ENCODE measurements around the gene PCNA.
"Not testable (repeated sequence)": the region's sequence is repeated elsewhere in the genome, so short reads cannot be mapped to it uniquely, and the experiment has no call there.

The PCNA gene

DNA sequence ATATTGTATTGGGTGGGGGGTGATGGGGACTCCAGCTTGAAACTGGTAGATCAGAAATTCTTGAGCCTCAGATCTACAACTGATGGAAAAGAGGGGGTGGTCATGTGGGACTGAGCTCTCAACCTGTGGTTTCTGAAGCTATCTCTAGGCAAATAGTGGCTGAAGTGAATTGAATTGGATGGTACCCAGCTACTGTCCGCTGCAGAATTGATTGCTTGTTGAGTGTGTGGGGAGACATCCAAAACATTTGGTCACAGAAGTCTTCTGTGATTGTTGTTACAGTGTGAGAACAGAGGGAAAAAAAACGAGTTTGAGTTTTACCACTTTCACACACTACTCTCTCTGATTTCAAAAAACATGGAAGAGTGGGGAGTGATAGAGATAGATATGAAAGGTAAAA is 21.9 kb upstream of the PCNA start:
- DNase-seq = no peak

DNA sequence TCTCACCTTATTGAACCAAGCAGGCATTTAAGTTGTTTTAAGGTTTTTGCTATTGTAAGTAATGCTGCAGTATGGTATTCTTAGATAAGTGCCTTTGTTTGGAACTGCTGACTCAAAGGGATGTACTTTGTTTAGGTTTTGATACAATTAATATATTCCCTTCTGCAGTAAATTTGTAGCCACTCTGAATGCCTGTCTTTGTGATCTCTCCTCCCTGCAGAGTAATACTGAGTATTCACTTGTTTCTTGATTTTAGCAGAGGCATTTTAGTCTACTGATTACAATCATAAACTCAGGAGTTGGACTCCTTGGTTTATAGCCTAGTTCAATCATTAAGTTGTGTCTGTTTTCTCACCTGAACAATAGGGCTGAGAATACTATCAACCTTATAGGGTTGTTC is 20.4 kb upstream of the PCNA start:
- no peak for DNase-seq

DNA sequence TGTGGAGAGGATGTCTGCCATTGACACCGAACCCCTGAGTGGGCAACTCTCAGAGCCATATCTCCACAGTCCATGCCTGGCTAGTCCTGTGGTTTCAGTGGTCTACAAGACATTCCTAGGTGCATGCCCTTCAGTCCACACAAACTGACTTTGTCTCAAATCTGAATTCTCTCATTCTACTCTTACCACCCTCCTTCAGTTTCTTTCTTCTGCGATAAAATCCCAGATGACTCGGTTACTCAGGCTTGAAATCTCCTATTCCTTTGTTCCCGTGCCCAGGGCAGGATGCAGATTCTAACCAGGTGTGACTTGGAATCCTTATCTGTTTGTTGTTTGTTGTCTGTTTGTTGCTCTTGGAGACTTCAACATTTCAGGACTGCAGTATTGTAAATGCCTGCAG is 16.3 kb upstream of the PCNA start:
- DNase-seq = no peak

DNA sequence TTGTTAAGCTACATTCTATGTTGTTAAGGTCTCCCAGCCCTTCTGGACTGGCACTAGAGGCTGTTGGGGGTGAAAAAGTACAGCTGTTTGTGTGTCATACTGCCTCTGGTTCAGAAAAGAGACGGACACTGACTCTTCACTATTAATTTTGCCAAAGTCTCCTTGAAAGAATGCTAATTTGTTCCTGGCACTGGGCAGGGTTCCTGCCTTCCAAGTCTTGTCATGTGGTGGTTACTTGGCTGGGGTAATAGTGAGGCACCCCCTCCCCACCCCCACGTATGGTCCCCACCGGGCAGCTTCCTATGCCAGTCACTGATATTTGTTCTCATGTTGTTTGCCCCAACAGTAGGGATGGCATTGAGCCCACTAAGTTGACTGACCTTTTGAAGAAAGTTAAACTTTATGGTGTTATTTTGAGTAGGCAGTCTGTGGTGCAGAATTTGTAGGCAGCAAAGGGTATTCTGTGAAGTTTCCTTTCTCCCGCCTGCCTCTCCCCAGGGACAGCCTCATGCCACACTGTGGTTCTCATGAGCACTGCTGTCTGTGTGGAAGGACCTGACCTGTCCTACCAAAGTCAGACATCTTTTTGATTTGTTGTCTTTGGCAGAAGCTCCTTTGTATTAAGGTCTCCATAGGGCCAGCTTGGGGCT is 15.7 kb upstream of the PCNA start:
- DNase-seq = no peak

DNA sequence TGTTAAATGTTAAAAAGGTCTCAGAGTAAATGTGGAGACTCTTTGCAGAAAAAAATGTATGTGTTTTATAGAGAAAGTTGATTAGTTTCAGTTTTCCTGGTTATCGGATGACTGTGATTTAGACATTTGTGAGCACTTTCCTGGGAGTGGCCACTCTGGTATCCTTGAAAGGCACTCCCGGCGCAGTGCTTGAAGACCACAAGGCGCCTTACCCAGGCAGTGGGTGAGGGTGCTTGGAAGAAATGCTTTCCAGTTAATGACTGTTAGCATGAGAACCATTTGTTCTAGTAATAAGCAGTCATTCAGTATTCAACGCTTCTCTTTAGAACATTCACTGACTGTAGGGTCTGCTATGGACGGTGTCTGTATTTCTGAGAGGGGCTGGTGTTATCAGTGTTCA is 14.2 kb upstream of the PCNA start:
- no peak for DNase-seq

DNA sequence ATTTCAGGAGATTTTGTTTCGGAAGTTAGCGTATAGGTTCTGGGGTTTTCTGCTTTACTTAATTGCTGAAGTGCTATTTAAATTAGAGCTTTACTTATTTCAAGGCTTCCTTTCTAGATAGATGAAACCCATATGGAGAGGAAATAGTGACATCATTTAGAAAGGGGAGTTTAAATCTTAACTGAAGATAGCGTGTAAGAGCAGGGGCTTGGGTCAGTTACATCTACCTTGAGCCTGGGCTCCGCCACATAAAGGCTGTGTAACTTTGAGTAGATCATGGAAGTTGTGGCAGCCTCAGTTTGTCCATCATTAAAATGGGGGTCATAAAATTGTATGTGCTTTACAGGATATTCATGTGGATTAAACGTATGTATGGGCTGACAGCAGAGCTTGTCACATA is 11.7 kb upstream of the PCNA start:
- no peak for DNase-seq

DNA sequence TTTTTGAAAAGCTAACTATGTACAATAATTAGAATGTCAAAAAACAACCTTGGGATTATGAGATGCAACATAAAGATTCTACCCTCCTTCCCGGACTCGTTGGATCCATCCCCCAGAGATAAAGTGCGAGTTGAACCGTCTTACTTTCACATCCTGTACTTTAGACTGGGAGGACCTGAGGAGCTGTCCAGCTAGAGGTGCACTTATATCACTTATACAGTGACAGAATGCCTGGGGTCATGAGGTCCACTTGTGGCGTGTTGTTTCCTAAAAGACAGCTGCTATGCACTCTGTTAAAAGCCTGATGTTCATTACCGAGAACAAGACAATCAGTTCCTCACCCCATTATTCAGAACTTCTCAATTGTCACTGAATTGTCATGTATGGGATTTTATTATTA is 9.1 kb upstream of the PCNA start:
- DNase-seq = no peak

DNA sequence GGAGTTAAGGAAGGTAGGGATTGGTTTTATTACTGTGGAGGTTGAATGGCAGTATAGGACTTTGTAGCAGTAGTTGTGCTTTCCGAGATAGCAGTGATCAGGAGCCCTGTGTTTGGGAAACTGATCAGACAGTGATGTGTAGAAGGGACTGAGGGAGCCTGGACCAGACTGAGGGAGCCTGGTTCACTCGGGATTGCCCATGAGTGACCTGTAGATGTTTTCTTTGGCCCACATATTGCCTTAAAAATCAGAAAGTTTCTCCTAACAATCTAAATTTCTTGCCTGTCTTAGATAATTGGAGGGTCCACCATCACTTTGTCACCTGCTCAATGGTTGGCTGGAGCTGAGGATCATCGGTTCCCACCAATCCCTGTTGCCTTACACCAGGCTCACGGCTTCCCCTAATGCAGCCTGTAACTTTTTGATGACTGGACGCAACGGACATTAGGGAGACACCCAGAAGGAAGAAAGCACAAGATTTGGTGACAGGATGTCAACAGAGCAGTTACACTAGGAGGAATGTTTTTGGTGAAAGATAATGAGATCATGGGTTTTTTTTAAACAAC is 8.2 kb upstream of the PCNA start:
- DNase-seq = no peak

DNA sequence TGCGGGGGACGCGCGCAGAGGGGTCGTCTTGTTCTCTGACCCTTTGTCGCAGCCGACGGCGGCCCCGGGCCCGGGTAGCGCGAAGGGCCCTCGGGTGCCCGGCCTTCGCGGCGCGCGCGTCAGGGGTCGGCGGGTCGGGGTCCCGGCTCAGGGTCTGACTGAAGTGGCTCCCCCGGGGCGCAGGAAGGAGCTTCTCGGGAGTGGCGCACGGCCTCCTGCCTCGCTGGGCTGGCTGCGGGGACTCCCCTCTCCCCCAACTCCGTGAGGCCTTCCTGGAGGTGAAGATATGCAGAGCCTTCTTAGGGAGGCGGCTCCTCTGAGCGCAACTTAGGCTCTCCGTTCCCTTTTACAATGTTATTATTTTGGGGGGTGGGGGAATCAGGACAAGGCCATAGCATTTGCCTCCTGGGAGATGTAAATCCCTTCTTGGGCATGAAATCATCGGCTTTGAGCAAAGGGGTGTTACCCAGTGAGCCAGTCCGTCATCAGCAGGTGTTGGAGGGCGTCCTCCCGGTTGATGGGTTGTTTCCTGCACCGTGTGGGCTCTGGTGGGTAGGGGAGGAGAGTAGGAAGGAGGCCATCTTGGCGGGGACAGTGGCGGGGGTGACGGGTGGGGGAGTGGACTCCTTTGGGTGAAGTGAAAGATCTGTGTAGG is 7.6 kb upstream of the PCNA start:
- peak; percentile 29 for DNase-seq

DNA sequence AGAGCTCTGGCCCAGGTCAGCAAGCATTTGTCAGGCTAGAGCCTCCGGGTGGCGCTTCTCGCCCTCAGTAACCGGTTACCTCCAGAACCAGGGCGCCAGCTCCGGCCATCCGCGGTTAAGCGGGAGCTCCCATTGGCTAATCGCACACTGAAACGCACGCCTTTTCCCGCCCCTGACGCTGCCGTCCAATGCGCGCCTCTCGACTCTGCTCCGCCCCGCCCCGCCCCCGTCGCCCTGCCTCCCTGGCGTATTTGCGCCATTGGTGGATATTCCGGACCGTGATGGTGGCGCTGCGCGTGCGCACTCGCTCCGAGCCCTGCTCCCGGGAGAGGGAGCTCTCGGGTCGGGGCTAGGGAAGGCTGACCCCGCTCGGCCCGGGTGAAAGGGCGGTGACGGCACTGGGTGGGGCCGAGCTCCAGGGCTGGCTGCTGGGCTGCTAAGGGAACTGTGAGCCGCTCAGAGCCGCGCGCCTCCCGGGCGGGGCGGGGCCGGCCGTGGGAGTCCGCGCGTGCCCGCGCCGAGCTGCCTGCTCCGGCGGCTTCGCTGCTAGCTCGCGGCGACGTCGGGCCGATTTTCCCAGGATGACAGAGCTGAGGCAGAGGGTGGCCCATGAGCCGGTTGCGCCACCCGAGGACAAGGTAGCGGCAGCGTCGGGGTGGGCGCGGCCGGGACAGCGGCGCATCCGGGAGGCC is 6.9 kb upstream of the PCNA start, which contains the start of gene CDS2:
TSS of gene CDS2 (plus strand) at position 497 of the 692 bp plus-strand sequence. CDS start at position 582, 85 bp downstream.
- peak; percentile 99 for DNase-seq

DNA sequence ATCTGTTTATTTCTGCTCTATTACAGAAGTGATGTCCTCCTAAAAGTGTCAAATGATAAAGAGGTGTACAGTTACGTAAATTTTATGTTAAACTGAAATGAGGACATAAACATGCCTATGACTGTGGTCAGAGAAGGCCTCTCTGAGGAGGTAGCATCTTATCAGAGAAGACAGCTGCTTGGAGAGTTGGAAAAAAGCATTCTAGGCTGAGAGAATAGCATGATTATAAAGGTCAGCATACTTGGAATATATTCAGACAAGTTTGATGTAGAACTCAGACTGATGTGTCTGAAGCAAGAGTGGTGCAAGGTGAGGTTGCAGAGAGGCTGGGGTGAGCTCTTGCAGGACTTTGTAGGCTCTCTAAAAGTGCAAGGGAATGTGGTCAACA is 3.1 kb upstream of the PCNA start:
- DNase-seq = no peak

DNA sequence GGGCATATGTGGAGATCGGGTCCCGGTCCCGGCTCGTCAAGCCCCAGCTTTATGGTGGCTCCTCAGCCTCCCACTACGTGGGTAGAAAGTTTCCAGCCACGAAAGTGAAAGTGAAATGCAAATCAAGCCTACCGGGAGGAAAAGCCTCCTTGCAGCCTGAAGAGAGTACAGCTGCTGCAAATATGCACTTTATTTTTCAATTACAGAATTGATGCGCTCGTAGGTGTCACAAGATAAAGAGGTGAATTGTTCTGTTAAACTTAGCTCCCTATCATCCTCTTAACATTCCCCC is 373 bp upstream of the PCNA start:
- DNase-seq = no peak

DNA sequence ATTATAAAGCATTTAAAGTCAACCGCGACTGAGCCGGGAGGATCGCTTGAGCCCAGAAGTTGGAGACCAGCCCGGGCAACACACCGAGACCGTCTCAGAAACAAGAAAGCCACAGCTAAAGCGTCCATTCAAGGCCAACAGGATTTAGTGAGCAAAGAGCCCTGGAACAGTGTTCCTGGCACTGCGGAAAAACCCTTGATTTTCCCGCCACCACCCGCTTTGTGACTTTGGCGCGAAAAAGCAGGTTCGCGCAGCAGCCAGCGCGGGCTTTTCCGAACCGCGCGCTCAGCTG is 669 bp downstream of the PCNA start:
- DNase-seq = no peak

DNA sequence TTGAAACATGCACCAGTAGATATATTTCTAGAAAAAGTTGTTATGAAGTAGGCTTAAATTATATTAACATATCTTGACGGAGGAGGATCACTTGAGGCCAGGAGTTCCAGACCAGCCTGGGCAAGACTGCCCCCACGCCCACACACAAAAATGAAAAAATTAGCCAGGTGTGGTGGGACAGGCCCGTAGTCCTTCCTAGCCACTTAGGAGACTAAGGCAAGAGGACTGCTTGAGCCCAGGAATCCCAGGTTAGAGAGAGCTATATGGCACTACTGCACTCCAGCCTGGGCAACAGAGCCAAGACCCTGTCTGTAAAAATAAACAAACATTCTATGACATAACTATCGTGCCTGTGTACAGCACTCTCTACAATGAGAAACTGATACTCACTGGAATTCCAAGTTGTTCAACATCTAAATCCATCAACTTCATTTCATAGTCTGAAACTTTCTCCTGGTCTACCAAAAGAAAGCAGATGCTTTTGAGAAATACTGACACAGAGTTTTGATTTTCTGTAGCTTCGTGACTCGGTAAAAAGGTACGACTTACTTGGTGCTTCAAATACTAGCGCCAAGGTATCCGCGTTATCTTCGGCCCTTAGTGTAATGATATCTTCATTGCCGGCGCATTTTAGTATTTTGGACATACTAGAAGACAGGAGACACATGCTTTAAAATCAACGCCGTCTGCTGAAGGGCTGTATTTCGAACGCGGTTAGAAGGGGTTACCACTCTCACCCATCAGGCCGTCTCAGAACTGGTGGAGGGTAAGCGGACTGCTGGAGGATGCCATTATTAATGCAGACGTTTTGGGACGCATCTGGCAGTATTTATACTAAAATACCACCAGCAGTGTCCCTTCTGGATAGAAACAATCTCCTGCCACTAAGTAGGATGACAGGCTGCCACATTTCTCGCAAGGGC is 1.3 kb downstream of the PCNA start:
- DNase-seq = no peak

DNA sequence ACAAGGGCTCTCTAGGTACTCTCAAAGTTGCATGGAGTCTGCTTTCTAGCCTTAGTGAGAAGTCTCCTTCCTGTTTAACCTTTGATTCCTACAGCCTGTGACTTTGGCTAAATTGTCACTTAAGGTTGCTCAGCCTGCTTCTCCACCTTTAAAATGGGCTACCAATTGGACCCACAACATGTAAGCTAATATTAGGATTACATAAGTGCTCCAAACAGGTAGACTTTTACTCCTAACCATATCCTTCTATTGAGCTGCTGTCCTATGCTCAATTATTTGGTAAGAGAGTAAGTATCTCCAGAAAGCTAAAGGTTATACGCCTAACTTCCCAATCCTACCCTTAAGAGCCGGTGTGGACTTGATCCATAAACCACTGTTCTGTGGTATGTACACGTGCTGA is 2.9 kb downstream of the PCNA start:
- DNase-seq = no peak

DNA sequence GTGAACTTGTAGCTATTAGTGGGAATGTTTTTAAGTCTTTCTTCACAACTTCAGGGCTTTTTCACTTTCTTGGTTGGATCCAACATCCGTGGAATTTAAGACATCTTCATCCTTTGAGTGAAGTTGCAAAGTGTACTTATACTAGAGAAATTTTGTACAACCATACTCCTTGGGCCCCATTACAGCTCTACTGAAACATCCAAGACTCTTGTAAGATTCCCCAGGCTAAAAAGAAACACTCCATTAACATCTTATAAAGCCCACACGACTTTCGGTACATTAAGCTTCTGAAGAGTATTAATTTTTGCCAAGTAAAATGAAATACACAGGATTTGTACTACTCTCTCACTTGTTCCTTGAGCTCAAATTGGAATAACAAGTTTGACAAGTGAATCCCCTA is 5.4 kb downstream of the PCNA start:
- no peak for DNase-seq

DNA sequence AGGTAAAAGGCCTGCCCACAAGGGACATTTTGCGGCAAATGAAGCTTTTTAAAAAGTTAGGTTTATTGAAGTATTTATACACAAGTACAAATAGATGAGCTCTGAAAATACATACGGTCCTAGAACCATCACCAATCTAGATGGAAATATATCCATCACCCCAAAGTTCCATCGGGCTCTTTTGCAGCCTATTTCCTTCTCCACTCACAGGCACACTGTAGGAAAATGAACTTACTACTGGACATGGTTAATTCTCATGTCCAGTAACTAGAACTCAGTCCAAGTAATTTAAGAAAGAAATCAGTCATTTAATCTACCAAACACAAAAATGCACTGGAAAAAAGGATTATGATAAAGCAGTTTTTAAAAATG is 6.2 kb downstream of the PCNA start:
- DNase-seq = no peak

DNA sequence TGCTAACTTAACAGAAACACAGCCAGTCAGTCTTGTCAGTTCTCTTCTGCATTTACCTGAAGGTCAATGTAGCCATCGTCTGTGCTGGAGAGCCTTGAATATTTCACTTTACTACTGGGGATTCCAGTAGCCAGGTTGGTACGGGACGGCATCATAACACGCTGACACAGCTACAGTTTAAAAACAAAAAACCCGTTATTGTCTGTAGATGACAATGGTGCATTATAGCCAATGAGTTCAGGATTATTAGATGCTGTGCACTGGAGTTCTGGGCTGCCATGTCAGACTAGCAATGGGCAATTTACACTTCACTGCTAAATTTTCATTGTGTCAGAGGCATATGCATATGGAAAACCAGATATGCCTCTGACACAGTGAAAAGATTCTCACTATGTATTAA is 10.5 kb downstream of the PCNA start:
- no peak for DNase-seq

DNA sequence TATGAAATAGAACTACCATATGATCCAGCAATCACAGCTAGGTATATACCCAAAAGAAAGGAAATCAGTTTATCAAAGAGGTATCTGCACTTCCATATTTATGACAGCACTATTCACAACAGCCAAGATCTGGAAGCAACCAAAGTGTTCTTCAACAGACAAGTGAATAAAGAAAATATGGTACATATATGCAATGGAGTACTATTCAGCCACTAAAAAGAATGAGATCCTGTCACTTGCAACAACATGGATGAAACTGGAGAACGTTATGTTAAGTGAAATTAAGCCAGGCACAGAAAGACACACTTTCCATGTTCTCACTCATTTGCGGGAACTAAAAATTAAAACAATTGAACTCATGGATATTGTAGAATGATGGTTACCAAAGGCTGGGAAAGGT is 15.3 kb downstream of the PCNA start:
- DNase-seq = no peak

DNA sequence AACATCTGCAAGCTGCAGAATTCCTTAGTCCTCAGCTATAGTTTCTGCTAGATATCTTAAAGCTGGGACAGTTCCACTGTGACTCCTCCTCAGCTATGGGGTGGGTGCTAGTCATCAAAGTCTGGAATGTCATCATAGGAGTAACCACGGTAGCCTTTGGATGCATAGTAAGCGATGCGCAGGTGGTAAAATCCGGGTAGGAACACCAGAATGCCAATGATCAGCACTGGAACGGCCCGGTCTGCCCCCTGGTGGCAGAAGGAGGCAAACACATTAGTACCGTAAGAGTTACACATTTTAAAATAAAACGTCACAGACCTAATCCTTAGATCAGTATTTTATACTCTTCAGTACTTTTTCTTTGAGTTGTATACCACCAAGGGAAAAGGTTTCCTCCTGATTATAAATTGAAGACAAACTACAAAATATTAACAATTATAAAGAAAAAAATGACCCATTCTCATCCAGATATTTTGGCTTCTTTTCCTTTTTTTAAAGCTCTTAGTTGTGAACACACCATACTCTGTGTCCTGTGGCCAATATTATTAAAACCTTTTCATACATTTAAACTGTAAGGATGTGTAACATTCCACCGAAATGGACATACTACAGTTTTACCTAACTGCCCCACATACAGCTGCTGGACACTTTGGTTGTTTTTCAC is 18.9 kb downstream of the PCNA start:
- peak; percentile 78 for DNase-seq

DNA sequence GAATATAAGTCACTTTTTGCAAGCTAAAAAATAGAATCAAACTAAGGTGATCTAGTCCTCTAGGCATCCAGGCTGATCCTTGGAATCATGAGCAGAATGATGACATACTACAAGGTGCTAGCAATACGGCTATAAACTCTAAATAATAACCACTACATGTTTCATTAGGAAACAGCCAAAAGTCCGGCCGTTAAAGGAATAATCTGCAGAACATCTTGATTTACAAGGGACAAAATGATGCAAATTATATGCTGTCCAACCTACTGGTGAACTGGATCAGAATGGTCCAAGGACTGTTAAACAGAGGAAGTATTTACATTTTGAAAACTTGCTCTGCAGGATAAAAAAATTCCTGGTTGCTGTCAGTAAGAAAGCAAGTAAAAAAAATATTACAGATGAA is 19.8 kb downstream of the PCNA start:
- not testable (repeated sequence) for DNase-seq

DNA sequence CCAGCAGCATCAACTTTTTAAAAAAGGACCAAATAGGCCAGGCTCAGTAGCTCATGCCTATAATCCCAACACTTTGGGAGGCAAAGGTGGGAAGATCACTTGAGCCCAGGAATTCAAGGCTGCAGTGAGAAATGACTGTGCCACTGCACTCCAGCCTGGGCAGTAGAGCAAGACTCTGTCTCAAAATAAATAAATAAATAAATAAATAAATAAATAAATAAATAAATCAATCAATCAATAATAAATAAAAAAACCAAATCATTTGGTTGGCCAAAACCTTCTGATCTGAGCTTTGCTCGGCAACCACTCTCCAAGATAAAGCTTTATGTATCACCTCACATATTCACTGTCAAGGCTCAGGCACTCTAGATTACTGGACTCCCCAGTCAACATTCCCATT is 20.7 kb downstream of the PCNA start:
- DNase-seq = not testable (repeated sequence)

DNA sequence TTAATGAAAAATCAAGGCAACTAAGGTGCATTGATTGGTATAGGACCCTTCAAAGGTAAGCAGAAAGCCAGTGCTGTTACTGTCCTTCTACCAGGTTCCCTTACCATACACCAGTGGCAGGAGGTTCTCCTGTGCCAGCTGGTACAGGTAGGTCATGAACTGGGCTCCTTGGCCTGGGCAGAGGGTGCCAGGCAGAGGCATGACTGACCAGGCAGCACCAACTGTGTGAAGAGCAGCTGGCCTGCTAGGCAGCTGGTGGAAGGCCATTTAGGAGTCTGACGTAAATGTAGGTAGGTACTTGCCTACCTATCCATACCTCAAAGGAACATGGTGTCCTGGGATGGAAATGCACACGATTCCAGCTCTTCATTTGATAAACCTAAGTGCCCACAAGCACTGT is 23.3 kb downstream of the PCNA start:
- DNase-seq = no peak

Measured in kidney glomerular epithelial cell (primary cell).